Neutrophil (primary cell): Measurements from ENCODE around the gene SMIM13.
"Not testable (repeated sequence)": the region's sequence is repeated elsewhere in the genome, so short reads cannot be mapped to it uniquely, and the experiment has no call there.

Experiments
- H3K27ac ChIP-seq: fragments of 200-600 bp; sonication (generic); 2 replicates; pipeline ENCODE4 v1.5.1; 2016; ENCODE audit warnings: mild to moderate bottlenecking, moderate library complexity
- H3K27me3 ChIP-seq: fragments of 200-600 bp; sonication (generic); 2 replicates; pipeline ENCODE4 v1.6.0; 2016; ENCODE audit warnings: mild to moderate bottlenecking
- H3K36me3 ChIP-seq: fragments of 200-600 bp; sonication (generic); 2 replicates; pipeline ENCODE4 v1.5.1; 2017
- H3K4me1 ChIP-seq, 2 experiments: fragments of 200-600 bp in 1 of 2; sonication (generic) in 1 of 2; 1 replicate in 1 of 2; 2 replicates in 1 of 2; pipeline versions ENCODE4 v1.5.1 to v1.6.1; 2013 to 2016; ENCODE audit warnings: low read depth in 1 of 2, low read length in 1 of 2, mild to moderate bottlenecking in 1 of 2, moderate library complexity in 1 of 2; ENCODE audit not compliant: control insufficient read depth in 1 of 2, insufficient read depth in 1 of 2
- H3K4me3 ChIP-seq, 2 experiments: fragments of 200-600 bp in 1 of 2; sonication (generic) in 1 of 2; 1 replicate in 1 of 2; 2 replicates in 1 of 2; pipeline ENCODE4 v1.5.1; 2013 to 2016; ENCODE audit warnings: low read depth in 1 of 2, low read length in 1 of 2, mild to moderate bottlenecking in 1 of 2, moderate library complexity in 1 of 2
- H3K9me3 ChIP-seq: fragments of 200-600 bp; sonication (generic); 2 replicates; pipeline ENCODE4 v1.5.1; 2016
- CTCF ChIP-seq: fragments of 200-600 bp; sonication (generic); IDR thresholded peaks from 2 replicates; pipeline ENCODE4 v1.5.1; 2016; ENCODE audit warnings: antibody characterized with exemption

SMIM13 gene

GRCh38 chr6:11103065-11103464 is 9.4 kb downstream of the SMIM13 start:
- H3K27me3 ChIP-seq, result no peaks in the 10 kb centered on the region
- no peaks in the 10 kb centered on the region for H3K36me3 ChIP-seq
- no peak overlapping the region for H3K4me3 ChIP-seq
- no peak overlapping the region for H3K27ac ChIP-seq
- H3K4me1 ChIP-seq, result peaks cover 0 to 7% of the 10 kb centered on the region in 2 experiments
- TF ChIP-seq CTCF, result no peak
- no peaks in the 10 kb centered on the region for H3K9me3 ChIP-seq

- Histone ChIP-seq H3K27me3 (no peaks in the 10 kb centered on the region), H3K9me3 (no peaks in the 10 kb centered on the region), H3K36me3 (no peaks in the 10 kb centered on the region), H3K4me1 (peaks cover 8 to 9% of the 10 kb centered on the region in 2 experiments), H3K4me3 (no peak overlapping the region), H3K27ac (no peak overlapping the region)
- TF ChIP-seq CTCF, result no peak
These were observed 15.1 kb downstream of the SMIM13 start for GRCh38 chr6:11108726-11109125.

GRCh38 chr6:11110921-11111768 is 17.5 kb downstream of the SMIM13 start, which contains the start of gene ERVFRD-1:
TSS of gene ERVFRD-1 (minus strand) at chr6:11111725. CDS start at chr6:11105310, 6,415 bp downstream.
- no peaks in the 10 kb centered on the region for H3K27me3 ChIP-seq
- H3K4me3 ChIP-seq, result no peak within 1 kb of the TSS
- no peaks in the 10 kb centered on the region for H3K36me3 ChIP-seq
- H3K4me1 ChIP-seq, result peaks cover 8 to 9% of the 10 kb centered on the region in 2 experiments
- no peaks in the 10 kb centered on the region for H3K9me3 ChIP-seq
- TF ChIP-seq CTCF, result no peak
- H3K27ac ChIP-seq, result no peak within 1 kb of the TSS

GRCh38 chr6:11111769-11112437 is 18.3 kb downstream of the SMIM13 start:
- Histone ChIP-seq H3K27ac (no peak overlapping the region), H3K36me3 (no peaks in the 10 kb centered on the region), H3K4me3 (no peak overlapping the region), H3K9me3 (no peaks in the 10 kb centered on the region), H3K4me1 (peaks cover 8 to 9% of the 10 kb centered on the region in 2 experiments), H3K27me3 (no peaks in the 10 kb centered on the region)
- no peak for TF ChIP-seq CTCF

- no peaks in the 10 kb centered on the region for H3K36me3 ChIP-seq
- TF ChIP-seq CTCF, result no peak
- H3K27ac ChIP-seq, result no peak overlapping the region
- no peaks in the 10 kb centered on the region for H3K9me3 ChIP-seq
- H3K4me1 ChIP-seq, result peaks cover 8 to 9% of the 10 kb centered on the region in 2 experiments
- no peaks in the 10 kb centered on the region for H3K27me3 ChIP-seq
- no peak overlapping the region for H3K4me3 ChIP-seq
These were observed 19.4 kb downstream of the SMIM13 start for GRCh38 chr6:11113038-11113437.

- not testable (repeated sequence) for H3K36me3 ChIP-seq, H3K4me1 ChIP-seq, H3K27ac ChIP-seq, H3K4me3 ChIP-seq, H3K9me3 ChIP-seq, H3K27me3 ChIP-seq
These were observed 22.3 kb downstream of the SMIM13 start for GRCh38 chr6:11115808-11116536.
